Measurements from ENCODE around the gene HECTD1. TPM values are rescaled to one million over a fixed set of nuclear protein-coding genes. Genes with fewer than 3 reads are reported as not detected.

HECTD1 gene
- polyA plus RNA-seq, 1 of the 3 experiments (the other 2 are of a cell fraction) = 43.2 TPM

DNA sequence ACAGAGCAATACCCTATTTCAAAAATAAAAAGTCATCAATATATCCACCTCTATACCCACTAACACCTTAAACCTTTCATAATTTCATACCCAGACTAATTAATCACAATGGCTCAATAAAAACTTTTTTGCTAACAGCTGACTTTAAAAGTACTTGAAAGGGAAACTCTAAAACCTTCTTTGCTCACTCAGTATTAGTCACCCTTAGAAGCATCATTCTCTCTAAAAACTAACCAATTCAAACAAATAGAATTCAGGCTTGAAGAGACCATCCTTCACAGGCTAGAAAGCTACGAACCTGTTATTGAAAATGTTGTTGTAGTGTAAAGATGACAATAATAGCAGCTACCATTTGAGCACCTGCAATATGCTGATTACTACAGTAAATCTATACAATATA is 37.2 kb downstream of the HECTD1 start:
- Histone ChIP-seq H3F3A (replicated peaks; ENCODE audit: insufficient read depth) (peaks cover 41% of the 10 kb centered on the region), H3K27me3 (ENCODE audit: insufficient read depth) (no peaks in the 10 kb centered on the region), H3K79me2 (ENCODE audit: insufficient read depth) (peaks cover 4% of the 10 kb centered on the region), H3K9ac (no peak overlapping the region), H3K4me2 (no peak overlapping the region), H3K4me3 (ENCODE audit: low read depth in 2 of 2, low read length in 1 of 2) (no peak overlapping the region), H3K9me3 (no peaks in the 10 kb centered on the region), H3K9me2 (no peaks in the 10 kb centered on the region), H3K4me1 (ENCODE audit: control insufficient read depth in 1 of 2, insufficient read depth in 2 of 2, low read depth in 1 of 2, low read length in 1 of 2) (peaks cover 0 to 14% of the 10 kb centered on the region in 2 experiments; a peak in 1 of 4 replicates), H3K27ac (ENCODE audit: low read depth in 2 of 2, low read length in 1 of 2) (peak overlapping the region in 1 of 2 experiments; percentile 18; a peak in 1 of 4 replicates), H3K36me3 (replicated peaks in 1 of 2; ENCODE audit: control insufficient read depth in 1 of 2, insufficient read depth in 2 of 2, low read length in 1 of 2) (peaks cover 42 to 72% of the 10 kb centered on the region in 2 experiments), H4K20me1 (ENCODE audit: insufficient read depth) (peaks cover 5% of the 10 kb centered on the region; the same call in 1 of the 2 replicates), H2AFZ (ENCODE audit: low read depth) (no peak overlapping the region)
- DNase-seq = no peak
- WGBS (ENCODE audit: low lambda C conversion rate) = 69% methylated on average over 1 of the region's 1 CpG
- CTCF ChIA-PET = no interaction called here
- POLR2A ChIA-PET = interaction anchor here (1.0 kb wide), 1 partner anchor 27 kb away, joined by 3 read pairs; no protein-coding TSS in a partner anchor
- TF ChIP-seq NFIC (IDR thresholded peaks at IDR 0.05; ENCODE audit: borderline replicate concordance) (no peak), RCOR1 (IDR thresholded peaks at IDR 0.05; ENCODE audit: low read length) (no peak), NRF1 (IDR thresholded peaks at IDR 0.05; ENCODE audit: low read depth, low read length) (no peak), GATA2 (CRISPR knock-in tag; IDR thresholded peaks at IDR 0.05) (no peak), MXI1 (IDR thresholded peaks at IDR 0.05; ENCODE audit: low read depth, low read length) (no peak), MAX (IDR thresholded peaks at IDR 0.05; ENCODE audit: low read depth) (no peak), TAF1 (IDR thresholded peaks at IDR 0.05; ENCODE audit: borderline replicate concordance, low read depth, low read length) (no peak), CHD2 (IDR thresholded peaks at IDR 0.05; ENCODE audit: low read length, partially characterized antibody) (no peak), YY1 (IDR thresholded peaks at IDR 0.05; ENCODE audit: low read depth) (no peak), USF2 (IDR thresholded peaks at IDR 0.05; ENCODE audit: borderline replicate concordance, low read depth, low read length) (no peak), JUND (IDR thresholded peaks at IDR 0.05) (no peak), RAD21 (IDR thresholded peaks at IDR 0.05; ENCODE audit: low read length) (no peak), USF1 (IDR thresholded peaks at IDR 0.05; ENCODE audit: borderline replicate concordance, low read depth) (no peak), ZBTB33 (IDR thresholded peaks at IDR 0.05; ENCODE audit: borderline replicate concordance, low read depth) (no peak), FOXJ3 (CRISPR knock-in tag; IDR thresholded peaks at IDR 0.05) (no peak), GABPA (IDR thresholded peaks at IDR 0.05; ENCODE audit: low read depth) (no peak), SIN3A (IDR thresholded peaks at IDR 0.05; ENCODE audit: borderline replicate concordance, low read depth, low read length) (no peak)
- TF ChIP-seq, protein P1, sequence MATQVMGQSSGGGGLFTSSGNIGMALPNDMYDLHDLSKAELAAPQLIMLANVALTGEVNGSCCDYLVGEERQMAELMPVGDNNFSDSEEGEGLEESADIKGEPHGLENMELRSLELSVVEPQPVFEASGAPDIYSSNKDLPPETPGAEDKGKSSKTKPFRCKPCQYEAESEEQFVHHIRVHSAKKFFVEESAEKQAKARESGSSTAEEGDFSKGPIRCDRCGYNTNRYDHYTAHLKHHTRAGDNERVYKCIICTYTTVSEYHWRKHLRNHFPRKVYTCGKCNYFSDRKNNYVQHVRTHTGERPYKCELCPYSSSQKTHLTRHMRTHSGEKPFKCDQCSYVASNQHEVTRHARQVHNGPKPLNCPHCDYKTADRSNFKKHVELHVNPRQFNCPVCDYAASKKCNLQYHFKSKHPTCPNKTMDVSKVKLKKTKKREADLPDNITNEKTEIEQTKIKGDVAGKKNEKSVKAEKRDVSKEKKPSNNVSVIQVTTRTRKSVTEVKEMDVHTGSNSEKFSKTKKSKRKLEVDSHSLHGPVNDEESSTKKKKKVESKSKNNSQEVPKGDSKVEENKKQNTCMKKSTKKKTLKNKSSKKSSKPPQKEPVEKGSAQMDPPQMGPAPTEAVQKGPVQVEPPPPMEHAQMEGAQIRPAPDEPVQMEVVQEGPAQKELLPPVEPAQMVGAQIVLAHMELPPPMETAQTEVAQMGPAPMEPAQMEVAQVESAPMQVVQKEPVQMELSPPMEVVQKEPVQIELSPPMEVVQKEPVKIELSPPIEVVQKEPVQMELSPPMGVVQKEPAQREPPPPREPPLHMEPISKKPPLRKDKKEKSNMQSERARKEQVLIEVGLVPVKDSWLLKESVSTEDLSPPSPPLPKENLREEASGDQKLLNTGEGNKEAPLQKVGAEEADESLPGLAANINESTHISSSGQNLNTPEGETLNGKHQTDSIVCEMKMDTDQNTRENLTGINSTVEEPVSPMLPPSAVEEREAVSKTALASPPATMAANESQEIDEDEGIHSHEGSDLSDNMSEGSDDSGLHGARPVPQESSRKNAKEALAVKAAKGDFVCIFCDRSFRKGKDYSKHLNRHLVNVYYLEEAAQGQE (IDR thresholded peaks at IDR 0.05; ENCODE audit: low read depth, low read length) = no peak
- TF ChIP-seq, protein P2, sequence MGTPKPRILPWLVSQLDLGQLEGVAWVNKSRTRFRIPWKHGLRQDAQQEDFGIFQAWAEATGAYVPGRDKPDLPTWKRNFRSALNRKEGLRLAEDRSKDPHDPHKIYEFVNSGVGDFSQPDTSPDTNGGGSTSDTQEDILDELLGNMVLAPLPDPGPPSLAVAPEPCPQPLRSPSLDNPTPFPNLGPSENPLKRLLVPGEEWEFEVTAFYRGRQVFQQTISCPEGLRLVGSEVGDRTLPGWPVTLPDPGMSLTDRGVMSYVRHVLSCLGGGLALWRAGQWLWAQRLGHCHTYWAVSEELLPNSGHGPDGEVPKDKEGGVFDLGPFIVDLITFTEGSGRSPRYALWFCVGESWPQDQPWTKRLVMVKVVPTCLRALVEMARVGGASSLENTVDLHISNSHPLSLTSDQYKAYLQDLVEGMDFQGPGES (IDR thresholded peaks at IDR 0.05; ENCODE audit: low read depth, low read length) = no peak
